Raji (cell line): ENCODE data around the gene RETREG2.
A peak's percentile ranks its signal among the peaks of the same experiment; 100 is the strongest.

ENCODE experiments used
- POLR2A ChIP-seq: IDR thresholded peaks from 2 replicates; pipeline ENCODE4 v1.6.1; 2011; ENCODE audit warnings: low read depth, low read length, control low read depth; ENCODE audit not compliant: insufficient read depth

Gene RETREG2, protein sequence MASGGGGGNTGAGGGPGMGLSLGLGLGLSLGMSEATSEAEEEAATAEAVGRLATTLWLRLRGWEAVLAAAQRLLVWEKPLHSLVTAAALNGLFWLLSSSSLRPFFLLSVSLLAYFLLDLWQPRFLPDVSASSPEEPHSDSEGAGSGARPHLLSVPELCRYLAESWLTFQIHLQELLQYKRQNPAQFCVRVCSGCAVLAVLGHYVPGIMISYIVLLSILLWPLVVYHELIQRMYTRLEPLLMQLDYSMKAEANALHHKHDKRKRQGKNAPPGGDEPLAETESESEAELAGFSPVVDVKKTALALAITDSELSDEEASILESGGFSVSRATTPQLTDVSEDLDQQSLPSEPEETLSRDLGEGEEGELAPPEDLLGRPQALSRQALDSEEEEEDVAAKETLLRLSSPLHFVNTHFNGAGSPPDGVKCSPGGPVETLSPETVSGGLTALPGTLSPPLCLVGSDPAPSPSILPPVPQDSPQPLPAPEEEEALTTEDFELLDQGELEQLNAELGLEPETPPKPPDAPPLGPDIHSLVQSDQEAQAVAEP

GRCh38 chr2:219177552-219178376, at the start of gene RETREG2:
Gene RETREG2 (plus strand): TSS chr2:219178275. CDS start chr2:219178353, 78 bp downstream.
- TF ChIP-seq POLR2A: peak; percentile 90

DNA sequence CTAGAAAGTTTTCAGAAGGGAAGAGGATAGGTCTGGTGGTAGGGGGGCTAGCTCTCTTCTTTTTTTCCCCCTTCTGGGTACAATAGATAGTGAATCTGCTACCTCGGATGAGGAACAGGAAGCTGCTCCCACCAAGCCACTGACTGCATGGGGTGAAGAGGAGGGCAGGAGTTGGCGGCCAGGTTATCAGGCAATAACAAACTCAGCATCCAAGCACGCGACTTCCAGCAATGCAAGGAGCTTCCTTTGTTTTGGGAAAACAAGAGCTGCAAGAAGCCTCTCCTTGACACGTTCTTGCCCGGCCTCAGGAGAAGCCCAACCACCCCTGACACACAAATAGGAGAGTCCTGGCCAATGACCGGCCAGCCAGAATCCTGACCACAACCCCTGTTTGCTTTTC, 49.7 kb upstream of the RETREG2 start:
- no peak for TF ChIP-seq POLR2A

GRCh38 chr2:219129589-219129988, 48.5 kb upstream of the RETREG2 start:
- no peak for TF ChIP-seq POLR2A

GRCh38 chr2:219131327-219131726, 46.7 kb upstream of the RETREG2 start:
- no peak for TF ChIP-seq POLR2A

- no peak for TF ChIP-seq POLR2A
Measured at GRCh38 chr2:219131744-219132143, 46.3 kb upstream of the RETREG2 start.

DNA sequence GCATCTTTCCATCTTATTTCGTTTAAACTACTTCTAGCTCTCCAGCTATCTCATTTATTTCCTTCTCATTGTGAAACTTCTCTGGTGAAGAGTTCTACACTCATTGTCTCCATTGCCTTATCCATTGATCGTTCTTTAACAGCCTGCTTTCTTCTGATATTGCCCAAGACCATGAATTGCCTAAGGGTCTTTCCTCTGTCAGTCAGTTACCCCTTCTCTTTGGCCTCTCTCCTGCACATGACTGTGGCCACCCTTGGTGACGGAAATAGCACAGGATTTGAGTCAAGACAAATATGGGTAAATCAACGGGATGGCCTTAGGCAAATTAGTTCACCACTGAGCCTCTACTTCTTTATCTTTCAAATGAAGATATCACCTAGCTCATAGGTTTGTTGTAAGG, 44.1 kb upstream of the RETREG2 start:
- no peak for TF ChIP-seq POLR2A

DNA sequence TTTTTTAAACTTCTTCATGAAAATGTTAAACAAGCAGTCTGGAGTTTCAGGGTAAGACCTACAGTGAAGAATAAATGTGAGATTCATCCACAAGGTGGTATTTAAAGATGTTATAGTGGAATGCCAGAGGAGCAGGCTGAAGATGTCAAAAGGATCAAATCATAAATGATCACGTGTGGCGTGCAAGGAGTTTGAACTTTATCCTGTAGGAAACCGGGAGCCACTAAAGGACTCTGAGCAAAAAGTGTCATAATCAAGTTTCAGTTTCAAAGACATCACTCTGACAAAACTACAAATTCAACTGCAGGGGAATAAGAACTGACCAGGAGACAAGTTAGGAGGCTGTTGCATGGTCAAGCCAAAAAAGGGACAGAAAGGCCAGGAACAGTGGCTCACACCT, 37.4 kb upstream of the RETREG2 start:
- no peak for TF ChIP-seq POLR2A

GRCh38 chr2:219142329-219142728, 35.7 kb upstream of the RETREG2 start:
- no peak for TF ChIP-seq POLR2A

DNA sequence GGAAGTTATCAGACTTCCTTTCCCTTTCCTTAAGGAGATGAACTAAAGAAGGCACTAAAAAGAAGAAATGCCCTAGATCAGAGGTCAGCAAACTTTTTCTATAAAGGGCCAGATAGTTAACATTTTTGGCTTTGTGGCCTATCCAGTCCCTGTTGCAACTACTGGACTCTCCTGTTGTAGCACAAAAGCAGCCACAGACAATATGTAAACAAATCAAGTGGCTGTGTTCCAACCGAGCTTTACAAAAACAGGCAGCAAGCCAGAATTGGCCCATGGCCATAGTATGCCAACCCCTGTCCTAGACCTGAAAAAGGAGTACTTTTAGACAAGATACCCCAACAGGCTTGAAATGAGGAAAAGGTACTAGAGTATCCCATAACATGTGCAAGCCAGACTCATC, 28.4 kb upstream of the RETREG2 start:
- TF ChIP-seq POLR2A: no peak

DNA sequence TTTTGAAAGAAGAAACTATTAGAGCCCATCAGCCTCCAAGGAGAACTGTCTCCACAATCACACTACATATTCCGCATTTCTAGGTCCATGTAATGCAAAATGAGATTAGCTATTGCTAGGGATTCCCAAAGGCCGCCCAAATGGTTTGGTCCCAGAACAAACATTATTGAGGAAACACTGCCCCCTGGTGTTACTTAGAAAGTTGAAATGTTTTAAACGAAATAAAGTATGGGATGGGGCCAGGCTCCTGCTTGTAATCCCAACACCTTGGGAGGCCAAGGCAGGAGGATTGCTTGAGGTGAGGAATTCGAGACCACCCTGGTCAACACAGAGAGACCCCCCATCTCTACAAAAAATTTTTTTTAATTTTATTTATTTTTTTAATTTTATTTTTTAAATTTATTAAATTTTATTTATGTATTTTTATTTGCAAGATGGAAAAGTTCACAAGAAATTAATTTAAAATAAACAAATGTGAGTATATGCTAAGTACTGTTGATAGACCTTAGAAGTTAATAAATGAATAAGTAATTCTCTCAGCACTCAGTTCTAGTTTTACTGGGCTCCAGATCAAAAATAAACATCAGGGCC, 22.9 kb upstream of the RETREG2 start:
- no peak for TF ChIP-seq POLR2A

DNA sequence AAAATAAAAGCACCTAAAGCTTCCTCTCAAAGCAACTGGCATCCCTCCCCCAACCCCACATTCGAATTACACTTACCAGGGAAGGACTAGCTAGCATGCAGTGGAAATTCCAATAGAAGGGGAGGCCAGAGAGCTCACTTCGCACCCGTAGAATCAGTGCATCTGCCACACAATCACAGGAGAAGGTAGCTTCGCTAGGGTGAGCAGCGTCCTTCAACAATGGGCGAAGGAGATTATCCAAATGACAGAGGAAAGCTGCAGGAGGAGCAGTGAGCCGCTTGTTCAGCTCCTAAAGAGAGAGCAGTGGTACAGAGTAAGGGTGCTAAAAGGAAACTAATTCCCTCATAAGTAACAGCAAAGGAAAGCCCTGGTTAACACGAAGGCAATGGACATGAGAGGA, 20.7 kb upstream of the RETREG2 start:
- TF ChIP-seq POLR2A: no peak

- TF ChIP-seq POLR2A: no peak
Measured at GRCh38 chr2:219158025-219158424, 20.1 kb upstream of the RETREG2 start.

DNA sequence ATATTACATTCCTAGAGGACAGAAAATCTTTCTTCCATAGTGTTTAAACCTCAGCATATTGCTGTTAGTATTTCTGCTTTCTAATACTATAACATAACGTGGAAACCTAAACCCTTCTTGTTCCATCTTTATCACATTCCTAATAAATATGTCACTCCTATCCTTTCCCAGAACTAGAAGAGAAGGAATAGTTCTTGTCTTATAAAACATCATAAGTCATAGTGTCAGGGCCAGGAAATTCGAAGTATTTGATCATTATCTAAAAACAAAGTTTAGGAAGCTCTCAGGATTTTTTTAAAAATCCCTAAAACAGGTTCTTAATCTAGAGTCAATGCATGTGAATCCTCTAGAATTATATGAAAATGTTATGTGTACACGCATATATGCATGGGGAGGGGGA, 19.5 kb upstream of the RETREG2 start:
- no peak for TF ChIP-seq POLR2A

- TF ChIP-seq POLR2A: no peak
Measured at GRCh38 chr2:219159771-219160185, 18.3 kb upstream of the RETREG2 start.
